Keratinocyte (primary cell): ENCODE measurements around the gene CCDC158.

Experiments used
- CTCF ChIP-seq, 3 experiments: IDR thresholded peaks in 1 of 3; conservative IDR thresholded peaks in 1 of 3; optimal IDR thresholded peaks in 1 of 3; 2 replicates in 2 of 3; 3 replicates in 1 of 3; pipeline versions ENCODE3 to v1.5.1; 2011; ENCODE audit warnings: low read length in 3 of 3, mild to moderate bottlenecking in 3 of 3, moderate library complexity in 2 of 3, control low read depth in 1 of 3, inconsistent platforms in 1 of 3; ENCODE audit not compliant: insufficient read depth in 2 of 3; ENCODE audit errors: extremely low read depth in 1 of 3
- EZH2 ChIP-seq: IDR thresholded peaks from one replicate; pipeline ENCODE4 v1.6.1; 2012; ENCODE audit warnings: inconsistent platforms, mild to moderate bottlenecking, low read length, moderate library complexity

GRCh38 chr4:76384052-76384451 lies 36.9 kb downstream of the CCDC158 start:
- TF ChIP-seq CTCF (optimal IDR thresholded peaks at IDR 0.05 in 1 of 3, IDR thresholded peaks at IDR 0.05 in 1 of 3, conservative IDR thresholded peaks at IDR 0.05 in 1 of 3; ENCODE audit: extremely low read depth in 1 of 3, insufficient read depth in 2 of 3, low read length in 3 of 3) (no peak), EZH2 (no peak)
